WTC11 (cell line): Measurements from ENCODE around the gene PYY. TPM values are rescaled to one million over a fixed set of nuclear protein-coding genes. Genes with fewer than 3 reads are reported as not detected.

Experiments used
- ATAC-seq: fragments of 200-7000 bp; cut with Tn5 transposase; 2 replicates; pipeline ENCODE4 v1.10.0; 2021; ENCODE audit warnings: mild to moderate bottlenecking, moderate library complexity
- CTCF ChIA-PET: fragments of 300-600 bp; sonication (Branson Sonifier 250); formaldehyde crosslinking; loops from one replicate; lab custom pipeline; 2021; ENCODE audit warnings: antibody characterized with exemption; lab: Charles Lee
- POLR2A ChIA-PET: fragments of 350-600 bp; sonication (Branson Sonifier 250); formaldehyde crosslinking; loops from one replicate; lab custom pipeline; 2021; ENCODE audit warnings: antibody characterized with exemption; lab: Charles Lee
- DNase-seq: peaks from one replicate; pipeline ENCODE4 v3.0.0; 2021; ENCODE audit warnings: low spot score
- H3K27ac Mint-ChIP-seq: 2 replicates; pipeline ENCODE4 v1.8.0; 2021; ENCODE audit warnings: mixed read lengths
- H3K27me3 Mint-ChIP-seq: 2 replicates; pipeline ENCODE4 v1.8.0; 2021; ENCODE audit warnings: low read depth, mild to moderate bottlenecking, moderate library complexity, mixed read lengths
- H3K36me3 Mint-ChIP-seq: 2 replicates; pipeline ENCODE4 v1.8.0; 2021; ENCODE audit warnings: mixed read lengths
- H3K4me1 Mint-ChIP-seq: 2 replicates; pipeline ENCODE4 v1.8.0; 2022; ENCODE audit warnings: mixed read lengths
- H3K4me3 Mint-ChIP-seq: 2 replicates; pipeline ENCODE4 v1.8.0; 2021; ENCODE audit warnings: mild to moderate bottlenecking, moderate library complexity, mixed read lengths
- H3K9me3 Mint-ChIP-seq: 2 replicates; pipeline ENCODE4 v1.8.0; 2021; ENCODE audit warnings: mixed read lengths
- CREM ChIP-seq: sonication (generic); formaldehyde crosslinking; IDR thresholded peaks from 2 replicates; pipeline ENCODE4 v1.8.1; 2022; ENCODE audit warnings: mild to moderate bottlenecking, missing genetic modification reagents, moderate library complexity
- ELF4 ChIP-seq: sonication (generic); formaldehyde crosslinking; IDR thresholded peaks from 2 replicates; pipeline ENCODE4 v1.8.1; 2022; ENCODE audit warnings: low read depth, mild to moderate bottlenecking, moderate library complexity, missing genetic modification reagents
- EMX1 ChIP-seq: fragments of 250-450 bp; sonication (Bioruptor Pico); IDR thresholded peaks from 2 replicates; pipeline ENCODE4 v1.8.0; 2021; ENCODE audit warnings: mild to moderate bottlenecking
- FOXJ3 ChIP-seq: sonication (generic); formaldehyde crosslinking; IDR thresholded peaks from 2 replicates; pipeline ENCODE4 v1.9.0; 2021; ENCODE audit warnings: missing genetic modification reagents, mild to moderate bottlenecking, borderline replicate concordance
- FOXK1 ChIP-seq: sonication (generic); formaldehyde crosslinking; IDR thresholded peaks from 2 replicates; pipeline ENCODE4 v1.8.0; 2022; ENCODE audit warnings: mild to moderate bottlenecking, moderate library complexity, missing genetic modification reagents
- GABPB1 ChIP-seq: sonication (generic); formaldehyde crosslinking; IDR thresholded peaks from 2 replicates; pipeline ENCODE4 v1.8.1; 2023; ENCODE audit warnings: mild to moderate bottlenecking, missing genetic modification reagents
- GRHL2 ChIP-seq: fragments of 250-450 bp; sonication (Bioruptor Pico); IDR thresholded peaks from 2 replicates; pipeline ENCODE4 v1.8.0; 2022; ENCODE audit warnings: mild to moderate bottlenecking, moderate library complexity; ENCODE audit not compliant: insufficient replicate concordance, severe bottlenecking
- HMGA2 ChIP-seq: fragments of 250-450 bp; sonication (Bioruptor Pico); IDR thresholded peaks from 2 replicates; pipeline ENCODE4 v1.4.0; 2021; ENCODE audit warnings: mild to moderate bottlenecking, moderate library complexity
- IRF2 ChIP-seq: sonication (generic); formaldehyde crosslinking; IDR thresholded peaks from 2 replicates; pipeline ENCODE4 v1.8.0; 2022; ENCODE audit warnings: low read depth, missing genetic modification reagents, borderline replicate concordance
- JAZF1 ChIP-seq: fragments of 250-450 bp; sonication (Bioruptor Pico); IDR thresholded peaks from 2 replicates; pipeline ENCODE4 v1.9.0; 2021; ENCODE audit warnings: moderate library complexity, mild to moderate bottlenecking, inconsistent platforms
- JUN ChIP-seq: sonication (generic); formaldehyde crosslinking; IDR thresholded peaks from 2 replicates; pipeline ENCODE4 v1.8.0; 2023; ENCODE audit warnings: mild to moderate bottlenecking, missing genetic modification reagents
- MXD4 ChIP-seq: fragments of 250-450 bp; sonication (Bioruptor Pico); IDR thresholded peaks from 2 replicates; pipeline ENCODE4 v1.8.0; 2021; ENCODE audit warnings: mild to moderate bottlenecking, moderate library complexity, borderline replicate concordance
- NFYB ChIP-seq: sonication (generic); formaldehyde crosslinking; conservative IDR thresholded peaks from 2 replicates; pipeline ENCODE4 v1.8.0; 2022; ENCODE audit warnings: low read depth, missing genetic modification reagents
- NR3C1 ChIP-seq: sonication (generic); formaldehyde crosslinking; conservative IDR thresholded peaks from 2 replicates; pipeline ENCODE4 v1.8.1; 2023; ENCODE audit warnings: low read depth, mild to moderate bottlenecking, missing genetic modification reagents
- RORB ChIP-seq: fragments of 250-450 bp; sonication (Bioruptor Pico); IDR thresholded peaks from 2 replicates; pipeline ENCODE4 v1.9.0; 2021; ENCODE audit warnings: mild to moderate bottlenecking
- TCF7 ChIP-seq: sonication (generic); formaldehyde crosslinking; IDR thresholded peaks from 2 replicates; pipeline ENCODE4 v1.8.0; 2022; ENCODE audit warnings: mild to moderate bottlenecking, low read depth, missing genetic modification reagents, moderate library complexity
- TP53 ChIP-seq: sonication (generic); formaldehyde crosslinking; IDR thresholded peaks from 2 replicates; pipeline ENCODE4 v1.8.1; 2023; ENCODE audit warnings: mild to moderate bottlenecking, missing genetic modification reagents
- ZNF416 ChIP-seq: fragments of 250-450 bp; sonication (Bioruptor Pico); IDR thresholded peaks from 2 replicates; pipeline ENCODE4 v1.9.0; 2021; ENCODE audit warnings: mild to moderate bottlenecking, inconsistent platforms
- total RNA-seq: library from RNA; stranded (reverse); gene quantifications from 3 replicates; pipeline ENCODE4 v1.2.3, GENCODE V29; 2021
- TF ChIP-seq, protein P1 (sequence below): sonication (generic); formaldehyde crosslinking; IDR thresholded peaks from 2 replicates; pipeline ENCODE4 v1.8.1; 2022; ENCODE audit warnings: low read depth, missing genetic modification reagents, borderline replicate concordance
- TF ChIP-seq, protein P2 (sequence below): fragments of 250-450 bp; sonication (Bioruptor Pico); IDR thresholded peaks from 2 replicates; pipeline ENCODE4 v1.9.0; 2021; ENCODE audit warnings: mild to moderate bottlenecking
- TF ChIP-seq, protein P3 (sequence below): sonication (generic); formaldehyde crosslinking; IDR thresholded peaks from 2 replicates; pipeline ENCODE4 v1.8.1; 2023; ENCODE audit warnings: mild to moderate bottlenecking, missing genetic modification reagents, borderline replicate concordance
- TF ChIP-seq, protein P4 (sequence below): fragments of 250-450 bp; sonication (Bioruptor Pico); IDR thresholded peaks from 2 replicates; pipeline ENCODE4 v1.9.0; 2021; ENCODE audit warnings: mild to moderate bottlenecking
- TF ChIP-seq, protein P5 (sequence below): sonication (generic); formaldehyde crosslinking; IDR thresholded peaks from 2 replicates; pipeline ENCODE4 v1.8.0; 2022; ENCODE audit warnings: mild to moderate bottlenecking, missing genetic modification reagents

The PYY gene
- total RNA-seq, 1 experiment from 2014 or later = 0.72 TPM

DNA sequence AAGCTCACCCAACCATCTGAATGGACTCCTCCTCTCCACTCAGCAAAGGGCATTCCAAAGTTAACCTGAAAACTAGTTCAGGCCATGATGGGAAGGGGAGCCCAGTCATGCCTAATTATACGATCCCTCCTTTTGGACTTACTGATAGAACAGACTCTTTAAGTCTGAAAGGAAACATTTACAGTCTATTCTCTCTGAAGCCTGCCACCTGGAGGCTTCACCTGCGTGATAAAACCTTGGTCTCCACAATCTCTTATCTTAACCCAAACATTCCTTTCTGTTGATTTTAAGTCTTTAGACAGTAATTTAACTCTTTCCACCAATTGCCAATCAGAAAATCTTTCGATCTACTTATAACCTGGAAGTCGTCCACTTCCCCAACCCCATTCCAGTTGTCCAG, 37.4 kb downstream of the PYY start (continued):
- TF ChIP-seq NFYB (CRISPR knock-in tag) (no peak), NR3C1 (CRISPR knock-in tag) (no peak), JAZF1 (CRISPR knock-in tag) (no peak), CREM (no peak), JUN (no peak), MXD4 (CRISPR knock-in tag) (no peak), EMX1 (CRISPR knock-in tag) (no peak)
- TF ChIP-seq, protein P1, sequence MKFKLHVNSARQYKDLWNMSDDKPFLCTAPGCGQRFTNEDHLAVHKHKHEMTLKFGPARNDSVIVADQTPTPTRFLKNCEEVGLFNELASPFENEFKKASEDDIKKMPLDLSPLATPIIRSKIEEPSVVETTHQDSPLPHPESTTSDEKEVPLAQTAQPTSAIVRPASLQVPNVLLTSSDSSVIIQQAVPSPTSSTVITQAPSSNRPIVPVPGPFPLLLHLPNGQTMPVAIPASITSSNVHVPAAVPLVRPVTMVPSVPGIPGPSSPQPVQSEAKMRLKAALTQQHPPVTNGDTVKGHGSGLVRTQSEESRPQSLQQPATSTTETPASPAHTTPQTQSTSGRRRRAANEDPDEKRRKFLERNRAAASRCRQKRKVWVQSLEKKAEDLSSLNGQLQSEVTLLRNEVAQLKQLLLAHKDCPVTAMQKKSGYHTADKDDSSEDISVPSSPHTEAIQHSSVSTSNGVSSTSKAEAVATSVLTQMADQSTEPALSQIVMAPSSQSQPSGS = no peak

DNA sequence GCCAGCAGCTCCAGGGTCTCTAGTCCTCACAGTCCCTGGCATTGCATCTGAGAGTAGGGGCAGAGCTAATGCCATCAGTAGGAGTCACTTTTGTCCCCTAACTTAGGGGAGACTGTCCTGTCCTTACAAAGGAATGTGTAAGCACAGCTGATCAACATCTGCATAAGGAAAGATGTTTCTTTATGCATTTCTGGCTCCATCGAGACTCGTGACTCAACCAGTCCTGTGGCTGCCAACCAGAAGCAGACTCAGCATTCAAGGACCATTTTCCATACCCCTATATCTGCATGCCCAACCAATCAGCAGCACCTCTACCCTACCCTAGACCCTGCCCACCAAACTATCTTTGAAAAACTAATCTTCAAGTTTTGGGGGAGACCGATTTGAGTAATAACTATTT, 38.2 kb downstream of the PYY start:
- CTCF ChIA-PET = interaction anchor here (1.2 to 2.2 kb wide), 5 partner anchors 22 to 69 kb away, joined by 4 to 7 read pairs (median 6); no protein-coding TSS in a partner anchor
- DNase-seq = no peak
- Mint-ChIP-seq H3K4me1 (peaks cover 26% of the 10 kb centered on the region), H3K9me3 (peaks cover 6% of the 10 kb centered on the region), H3K27ac (no peak overlapping the region), H3K36me3 (peaks cover 4% of the 10 kb centered on the region; the same call in 1 of the 2 replicates), H3K27me3 (peaks cover 12% of the 10 kb centered on the region), H3K4me3 (no peak overlapping the region)
- POLR2A ChIA-PET = no interaction called here
- no peak for ATAC-seq
- no peak for TF ChIP-seq GRHL2 (CRISPR knock-in tag)
- TF ChIP-seq, protein P2, sequence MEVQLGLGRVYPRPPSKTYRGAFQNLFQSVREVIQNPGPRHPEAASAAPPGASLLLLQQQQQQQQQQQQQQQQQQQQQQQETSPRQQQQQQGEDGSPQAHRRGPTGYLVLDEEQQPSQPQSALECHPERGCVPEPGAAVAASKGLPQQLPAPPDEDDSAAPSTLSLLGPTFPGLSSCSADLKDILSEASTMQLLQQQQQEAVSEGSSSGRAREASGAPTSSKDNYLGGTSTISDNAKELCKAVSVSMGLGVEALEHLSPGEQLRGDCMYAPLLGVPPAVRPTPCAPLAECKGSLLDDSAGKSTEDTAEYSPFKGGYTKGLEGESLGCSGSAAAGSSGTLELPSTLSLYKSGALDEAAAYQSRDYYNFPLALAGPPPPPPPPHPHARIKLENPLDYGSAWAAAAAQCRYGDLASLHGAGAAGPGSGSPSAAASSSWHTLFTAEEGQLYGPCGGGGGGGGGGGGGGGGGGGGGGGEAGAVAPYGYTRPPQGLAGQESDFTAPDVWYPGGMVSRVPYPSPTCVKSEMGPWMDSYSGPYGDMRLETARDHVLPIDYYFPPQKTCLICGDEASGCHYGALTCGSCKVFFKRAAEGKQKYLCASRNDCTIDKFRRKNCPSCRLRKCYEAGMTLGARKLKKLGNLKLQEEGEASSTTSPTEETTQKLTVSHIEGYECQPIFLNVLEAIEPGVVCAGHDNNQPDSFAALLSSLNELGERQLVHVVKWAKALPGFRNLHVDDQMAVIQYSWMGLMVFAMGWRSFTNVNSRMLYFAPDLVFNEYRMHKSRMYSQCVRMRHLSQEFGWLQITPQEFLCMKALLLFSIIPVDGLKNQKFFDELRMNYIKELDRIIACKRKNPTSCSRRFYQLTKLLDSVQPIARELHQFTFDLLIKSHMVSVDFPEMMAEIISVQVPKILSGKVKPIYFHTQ (CRISPR knock-in tag) = no peak
- TF ChIP-seq FOXK1 (CRISPR knock-in tag) = no peak
- TF ChIP-seq, protein P3, sequence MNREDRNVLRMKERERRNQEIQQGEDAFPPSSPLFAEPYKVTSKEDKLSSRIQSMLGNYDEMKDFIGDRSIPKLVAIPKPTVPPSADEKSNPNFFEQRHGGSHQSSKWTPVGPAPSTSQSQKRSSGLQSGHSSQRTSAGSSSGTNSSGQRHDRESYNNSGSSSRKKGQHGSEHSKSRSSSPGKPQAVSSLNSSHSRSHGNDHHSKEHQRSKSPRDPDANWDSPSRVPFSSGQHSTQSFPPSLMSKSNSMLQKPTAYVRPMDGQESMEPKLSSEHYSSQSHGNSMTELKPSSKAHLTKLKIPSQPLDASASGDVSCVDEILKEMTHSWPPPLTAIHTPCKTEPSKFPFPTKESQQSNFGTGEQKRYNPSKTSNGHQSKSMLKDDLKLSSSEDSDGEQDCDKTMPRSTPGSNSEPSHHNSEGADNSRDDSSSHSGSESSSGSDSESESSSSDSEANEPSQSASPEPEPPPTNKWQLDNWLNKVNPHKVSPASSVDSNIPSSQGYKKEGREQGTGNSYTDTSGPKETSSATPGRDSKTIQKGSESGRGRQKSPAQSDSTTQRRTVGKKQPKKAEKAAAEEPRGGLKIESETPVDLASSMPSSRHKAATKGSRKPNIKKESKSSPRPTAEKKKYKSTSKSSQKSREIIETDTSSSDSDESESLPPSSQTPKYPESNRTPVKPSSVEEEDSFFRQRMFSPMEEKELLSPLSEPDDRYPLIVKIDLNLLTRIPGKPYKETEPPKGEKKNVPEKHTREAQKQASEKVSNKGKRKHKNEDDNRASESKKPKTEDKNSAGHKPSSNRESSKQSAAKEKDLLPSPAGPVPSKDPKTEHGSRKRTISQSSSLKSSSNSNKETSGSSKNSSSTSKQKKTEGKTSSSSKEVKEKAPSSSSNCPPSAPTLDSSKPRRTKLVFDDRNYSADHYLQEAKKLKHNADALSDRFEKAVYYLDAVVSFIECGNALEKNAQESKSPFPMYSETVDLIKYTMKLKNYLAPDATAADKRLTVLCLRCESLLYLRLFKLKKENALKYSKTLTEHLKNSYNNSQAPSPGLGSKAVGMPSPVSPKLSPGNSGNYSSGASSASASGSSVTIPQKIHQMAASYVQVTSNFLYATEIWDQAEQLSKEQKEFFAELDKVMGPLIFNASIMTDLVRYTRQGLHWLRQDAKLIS (CRISPR knock-in tag) = no peak
- TF ChIP-seq JUN = no peak
- no peak for TF ChIP-seq RORB
- TF ChIP-seq FOXJ3 (CRISPR knock-in tag) = no peak
- no peak for TF ChIP-seq ZNF416 (CRISPR knock-in tag)
- TF ChIP-seq IRF2 (CRISPR knock-in tag) = no peak
- TF ChIP-seq, protein P4, sequence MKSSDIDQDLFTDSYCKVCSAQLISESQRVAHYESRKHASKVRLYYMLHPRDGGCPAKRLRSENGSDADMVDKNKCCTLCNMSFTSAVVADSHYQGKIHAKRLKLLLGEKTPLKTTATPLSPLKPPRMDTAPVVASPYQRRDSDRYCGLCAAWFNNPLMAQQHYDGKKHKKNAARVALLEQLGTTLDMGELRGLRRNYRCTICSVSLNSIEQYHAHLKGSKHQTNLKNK (CRISPR knock-in tag) = no peak
- no peak for TF ChIP-seq ELF4 (CRISPR knock-in tag)
- TF ChIP-seq, protein P5, sequence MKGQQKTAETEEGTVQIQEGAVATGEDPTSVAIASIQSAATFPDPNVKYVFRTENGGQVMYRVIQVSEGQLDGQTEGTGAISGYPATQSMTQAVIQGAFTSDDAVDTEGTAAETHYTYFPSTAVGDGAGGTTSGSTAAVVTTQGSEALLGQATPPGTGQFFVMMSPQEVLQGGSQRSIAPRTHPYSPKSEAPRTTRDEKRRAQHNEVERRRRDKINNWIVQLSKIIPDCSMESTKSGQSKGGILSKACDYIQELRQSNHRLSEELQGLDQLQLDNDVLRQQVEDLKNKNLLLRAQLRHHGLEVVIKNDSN (CRISPR knock-in tag) = no peak
- no peak for TF ChIP-seq TCF7 (CRISPR knock-in tag)
- TF ChIP-seq GABPB1 (CRISPR knock-in tag) = no peak
- no peak for TF ChIP-seq TP53 (CRISPR knock-in tag)
- TF ChIP-seq HMGA2 (CRISPR knock-in tag) = no peak
